Keratinocyte (primary cell): ENCODE results near the gene LIG3. TPM values are rescaled to one million over a fixed set of nuclear protein-coding genes. Genes with fewer than 3 reads are reported as not detected.

ENCODE experiments used
- DNase-seq: peaks from one replicate; pipeline ENCODE4 v3.0.0-alpha.2; 2011; ENCODE audit warnings: low read depth, missing footprints, low spot score
- FAIRE-seq: peaks from 2 replicates; lab custom pipeline; 2011; peaks lifted over from hg19 to GRCh38; lab: Jason Lieb, UNC
- H2AFZ ChIP-seq: 2 replicates; pipeline ENCODE4 v1.6.0; 2012; ENCODE audit warnings: low read length, control low read depth, inconsistent platforms; ENCODE audit not compliant: control insufficient read depth
- H3K27ac ChIP-seq: 2 replicates; pipeline ENCODE4 v1.5.1; 2011; ENCODE audit warnings: low read length; ENCODE audit not compliant: control insufficient read depth, insufficient read depth
- H3K27me3 ChIP-seq: 3 replicates; pipeline ENCODE4 v1.6.0; 2011; ENCODE audit warnings: low read length; ENCODE audit not compliant: control insufficient read depth, insufficient read depth; ENCODE audit errors: extremely low read depth
- H3K36me3 ChIP-seq, 2 experiments: 2 replicates in 1 of 2; 3 replicates in 1 of 2; pipeline ENCODE4 v1.5.1; 2011; ENCODE audit warnings: low read length in 2 of 2, mild to moderate bottlenecking in 1 of 2; ENCODE audit not compliant: control insufficient read depth in 2 of 2, insufficient read depth in 2 of 2; ENCODE audit errors: extremely low read depth in 1 of 2
- H3K4me1 ChIP-seq: 3 replicates; pipeline ENCODE4 v1.5.1; 2011; ENCODE audit warnings: low read length; ENCODE audit not compliant: control insufficient read depth, insufficient read depth; ENCODE audit errors: extremely low read depth
- H3K4me2 ChIP-seq: 3 replicates; pipeline ENCODE4 v1.6.0; 2011; ENCODE audit warnings: low read depth, low read length; ENCODE audit not compliant: control insufficient read depth, insufficient read depth; ENCODE audit errors: extremely low read depth
- H3K4me3 ChIP-seq, 3 experiments: fragments of 200-600 bp in 1 of 3; sonication (generic) in 1 of 3; 2 replicates in 2 of 3; 3 replicates in 1 of 3; pipeline ENCODE4 v1.5.1; 2011 to 2016; ENCODE audit warnings: low read length in 3 of 3, mild to moderate bottlenecking in 3 of 3, control low read depth in 2 of 3, inconsistent platforms in 1 of 3, low read depth in 1 of 3, mixed read lengths in 1 of 3, mixed run types in 1 of 3, moderate library complexity in 1 of 3; ENCODE audit not compliant: control insufficient read depth in 2 of 3, insufficient read depth in 2 of 3; ENCODE audit errors: extremely low read depth in 1 of 3
- H3K79me2 ChIP-seq: 2 replicates; pipeline ENCODE4 v1.6.0; 2012; ENCODE audit warnings: low read length; ENCODE audit not compliant: control insufficient read depth, insufficient read depth
- H3K9ac ChIP-seq: 3 replicates; pipeline ENCODE4 v1.6.0; 2011; ENCODE audit warnings: low read length; ENCODE audit not compliant: control insufficient read depth, insufficient read depth; ENCODE audit errors: extremely low read depth
- H3K9me1 ChIP-seq: 3 replicates; pipeline ENCODE4 v1.6.0; 2011; ENCODE audit warnings: low read length; ENCODE audit not compliant: control insufficient read depth, insufficient read depth; ENCODE audit errors: extremely low read depth
- H3K9me3 ChIP-seq: 2 replicates; pipeline ENCODE4 v1.5.1; 2012; ENCODE audit warnings: low read depth, low read length; ENCODE audit not compliant: control insufficient read depth
- H4K20me1 ChIP-seq: 3 replicates; pipeline ENCODE4 v1.6.0; 2011; ENCODE audit warnings: low read length; ENCODE audit not compliant: control insufficient read depth, insufficient read depth; ENCODE audit errors: extremely low read depth
- EZH2 ChIP-seq: IDR thresholded peaks from one replicate; pipeline ENCODE4 v1.6.1; 2012; ENCODE audit warnings: inconsistent platforms, mild to moderate bottlenecking, low read length, moderate library complexity
- dilution Hi-C: fragments of 300-500 bp; cut with MboI; formaldehyde crosslinking; loops from one replicate; pipeline ENCODE4 v1.7.0; 2020; ENCODE audit warnings: low sequenced_read_pairs; ENCODE audit not compliant: extremely low pct_ligation_motif_present
- polyA plus RNA-seq, 5 experiments: library from polyadenylated mRNA; depleted of rRNA in 3 of 5; stranded (reverse) in 3 of 5; stranded (forward) in 1 of 5; unstranded in 1 of 5; fragments of >200 nt; gene quantifications; 1 replicate in 1 of 5; 2 replicates in 3 of 5; 3 replicates in 1 of 5; pipeline versions ENCODE4 v1.2.1 to v1.2.3, GENCODE V29; 2011 to 2012; ENCODE audit warnings: missing spikeins in 2 of 5, low read depth in 1 of 5, low replicate concordance in 1 of 5
- TF ChIP-seq, protein P1 (sequence below), 3 experiments: IDR thresholded peaks in 1 of 3; conservative IDR thresholded peaks in 1 of 3; optimal IDR thresholded peaks in 1 of 3; 2 replicates in 2 of 3; 3 replicates in 1 of 3; pipeline versions ENCODE3 to v1.5.1; 2011; ENCODE audit warnings: low read length in 3 of 3, mild to moderate bottlenecking in 3 of 3, moderate library complexity in 2 of 3, control low read depth in 1 of 3, inconsistent platforms in 1 of 3; ENCODE audit not compliant: insufficient read depth in 2 of 3; ENCODE audit errors: extremely low read depth in 1 of 3

Gene LIG3
- polyA plus RNA-seq, 1 donor (not counting 4 experiments of a cell fraction or from before 2014, with no cell fraction given), result 29.3 TPM

DNA sequence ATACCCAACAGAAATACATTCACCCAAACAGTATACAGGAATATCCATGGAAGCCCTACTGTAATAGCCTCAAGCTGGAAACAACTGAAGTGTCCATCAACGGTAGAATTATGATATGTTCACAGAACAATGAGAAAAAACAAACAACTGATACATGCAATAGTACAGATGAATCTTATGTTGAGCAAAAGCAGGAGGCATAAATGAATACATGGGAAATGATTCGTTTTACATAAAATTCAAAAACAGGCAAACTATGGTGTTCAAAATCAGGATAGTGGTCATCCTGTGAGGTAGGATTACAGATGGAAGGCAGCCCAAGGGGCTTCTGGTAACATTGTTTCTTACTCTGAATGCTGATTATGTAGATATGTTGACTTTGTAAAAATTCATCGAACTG lies 58.1 kb downstream of the LIG3 start:
- FAIRE-seq (no peak), DNase-seq (no peak)
- H3K36me3 ChIP-seq, result peaks cover 0 to 1% of the 10 kb centered on the region in 2 experiments
- TF ChIP-seq, protein P1, sequence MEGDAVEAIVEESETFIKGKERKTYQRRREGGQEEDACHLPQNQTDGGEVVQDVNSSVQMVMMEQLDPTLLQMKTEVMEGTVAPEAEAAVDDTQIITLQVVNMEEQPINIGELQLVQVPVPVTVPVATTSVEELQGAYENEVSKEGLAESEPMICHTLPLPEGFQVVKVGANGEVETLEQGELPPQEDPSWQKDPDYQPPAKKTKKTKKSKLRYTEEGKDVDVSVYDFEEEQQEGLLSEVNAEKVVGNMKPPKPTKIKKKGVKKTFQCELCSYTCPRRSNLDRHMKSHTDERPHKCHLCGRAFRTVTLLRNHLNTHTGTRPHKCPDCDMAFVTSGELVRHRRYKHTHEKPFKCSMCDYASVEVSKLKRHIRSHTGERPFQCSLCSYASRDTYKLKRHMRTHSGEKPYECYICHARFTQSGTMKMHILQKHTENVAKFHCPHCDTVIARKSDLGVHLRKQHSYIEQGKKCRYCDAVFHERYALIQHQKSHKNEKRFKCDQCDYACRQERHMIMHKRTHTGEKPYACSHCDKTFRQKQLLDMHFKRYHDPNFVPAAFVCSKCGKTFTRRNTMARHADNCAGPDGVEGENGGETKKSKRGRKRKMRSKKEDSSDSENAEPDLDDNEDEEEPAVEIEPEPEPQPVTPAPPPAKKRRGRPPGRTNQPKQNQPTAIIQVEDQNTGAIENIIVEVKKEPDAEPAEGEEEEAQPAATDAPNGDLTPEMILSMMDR (optimal IDR thresholded peaks at IDR 0.05 in 1 of 3, IDR thresholded peaks at IDR 0.05 in 1 of 3, conservative IDR thresholded peaks at IDR 0.05 in 1 of 3; ENCODE audit: extremely low read depth in 1 of 3, insufficient read depth in 2 of 3, low read length in 3 of 3), result no peak
- no peak for TF ChIP-seq EZH2
- no peaks in the 10 kb centered on the region for H3K9me3 ChIP-seq
- H3K4me3 ChIP-seq, result no peak overlapping the region
- no peak overlapping the region for H3K4me2 ChIP-seq
- H3K79me2 ChIP-seq, result peaks cover 1% of the 10 kb centered on the region
- H3K9me1 ChIP-seq, result no peaks in the 10 kb centered on the region
- H3K27ac ChIP-seq, result no peak overlapping the region
- H2AFZ ChIP-seq, result no peak overlapping the region
- H3K27me3 ChIP-seq, result no peaks in the 10 kb centered on the region
- dilution Hi-C loops, result no loop called here
- H3K4me1 ChIP-seq, result no peaks in the 10 kb centered on the region
- H3K9ac ChIP-seq, result no peak overlapping the region
- no peaks in the 10 kb centered on the region for H4K20me1 ChIP-seq

- Histone ChIP-seq H3K9me1 (no peaks in the 10 kb centered on the region), H3K79me2 (peaks cover 1% of the 10 kb centered on the region), H4K20me1 (no peaks in the 10 kb centered on the region), H2AFZ (no peak overlapping the region), H3K36me3 (peaks cover 0 to 1% of the 10 kb centered on the region in 2 experiments), H3K27ac (no peak overlapping the region), H3K4me3 (no peak overlapping the region), H3K9ac (no peak overlapping the region), H3K4me1 (no peaks in the 10 kb centered on the region), H3K9me3 (no peaks in the 10 kb centered on the region), H3K4me2 (no peak overlapping the region), H3K27me3 (no peaks in the 10 kb centered on the region)
- TF ChIP-seq, protein P1 (optimal IDR thresholded peaks at IDR 0.05 in 1 of 3, IDR thresholded peaks at IDR 0.05 in 1 of 3, conservative IDR thresholded peaks at IDR 0.05 in 1 of 3; ENCODE audit: extremely low read depth in 1 of 3, insufficient read depth in 2 of 3, low read length in 3 of 3), result no peak
- no peak for TF ChIP-seq EZH2
- DNase-seq (no peak), FAIRE-seq (no peak)
- dilution Hi-C loops, result no loop called here
These were observed 61.1 kb downstream of the LIG3 start for GRCh38 chr17:35041390-35041789.
